AG04449 (cell line): ENCODE data around the gene IGSF3.

Experiments used
- CTCF ChIA-PET: fragments of 350-600 bp; formaldehyde crosslinking; extraction: SDS; loops from one replicate; lab custom pipeline; 2021; ENCODE audit warnings: antibody characterized with exemption; lab: Yijun Ruan, JAX
- POLR2A ChIA-PET: fragments of 400-600, 350-600 bp; formaldehyde crosslinking; extraction: SDS; loops from one replicate; lab custom pipeline; 2020; ENCODE audit warnings: antibody characterized with exemption, inconsistent platforms; lab: Yijun Ruan, JAX
- DNase-seq: peaks from one replicate; pipeline ENCODE4 v3.0.0-alpha.2; 2010; ENCODE audit warnings: low read depth, low spot score
- H3K4me3 ChIP-seq: 2 replicates; pipeline ENCODE4 v1.5.1; 2011; ENCODE audit warnings: low read depth, mild to moderate bottlenecking, control low read depth, low read length
- CTCF ChIP-seq: IDR thresholded peaks from one replicate; pipeline ENCODE4 v1.5.1; 2011; ENCODE audit warnings: mild to moderate bottlenecking, moderate library complexity, low read length, control low read depth, inconsistent platforms; ENCODE audit not compliant: insufficient read depth; ENCODE audit errors: missing control alignments

The IGSF3 gene

DNA sequence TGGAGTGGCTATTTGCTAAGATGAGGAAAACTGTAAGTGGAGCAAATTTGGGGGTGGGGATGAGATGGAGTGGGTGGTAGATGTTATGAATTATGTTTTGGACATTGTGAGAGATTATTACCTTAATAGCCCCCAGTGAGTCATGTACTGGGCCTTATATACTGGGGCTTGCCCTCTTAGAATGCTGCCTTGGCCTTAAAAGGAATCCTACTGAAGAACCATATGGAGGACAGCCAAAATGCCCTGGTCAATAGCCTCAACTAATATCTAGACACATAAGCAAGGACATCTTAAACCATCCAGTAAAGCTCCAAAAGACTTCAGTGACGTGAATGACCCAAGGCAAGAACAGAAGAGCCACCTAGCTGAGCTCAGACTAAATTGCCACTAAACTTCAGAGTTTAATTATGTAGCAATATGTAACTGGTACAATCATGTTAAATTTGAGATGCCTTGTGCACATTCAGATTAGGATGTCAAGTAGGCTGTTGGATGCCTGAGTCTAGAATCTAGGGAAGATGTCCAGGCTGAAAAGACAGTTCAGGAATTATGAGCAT lies 13.9 kb upstream of the IGSF3 start:
- CTCF ChIA-PET: no interaction called here
- POLR2A ChIA-PET: no interaction called here

DNA sequence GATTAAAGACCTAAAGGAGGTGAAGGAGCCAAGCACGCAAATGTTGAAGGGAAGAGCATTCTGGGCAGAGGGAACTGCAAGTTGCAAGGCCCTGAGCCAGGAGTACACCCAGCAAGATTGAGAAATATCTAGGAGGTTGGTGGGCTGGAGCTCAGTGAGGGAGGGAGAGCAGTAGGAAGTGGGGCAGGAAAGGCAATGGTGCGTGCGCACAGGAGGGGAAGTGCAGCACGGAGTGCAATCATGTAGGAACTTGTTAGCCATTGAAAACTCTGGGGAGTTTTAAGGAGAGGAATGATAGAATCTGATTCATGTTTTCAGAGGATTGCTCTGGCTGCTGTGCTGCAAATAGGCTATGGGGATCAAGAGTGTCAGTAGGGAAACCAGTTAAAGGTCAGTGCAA lies 13.2 kb upstream of the IGSF3 start:
- no peak overlapping the region for H3K4me3 ChIP-seq
- TF ChIP-seq CTCF: no peak
- DNase-seq: no peak
- POLR2A ChIA-PET: no interaction called here
- CTCF ChIA-PET: no interaction called here

More for the DNA sequence above, 13.9 kb upstream of the IGSF3 start:
- no peak overlapping the region for H3K4me3 ChIP-seq
- no peak for DNase-seq
- TF ChIP-seq CTCF: no peak

GRCh38 chr1:116679828-116680628 lies 12.5 kb upstream of the IGSF3 start:
- POLR2A ChIA-PET: no interaction called here
- no peak for TF ChIP-seq CTCF
- DNase-seq: no peak
- CTCF ChIA-PET: no interaction called here
- H3K4me3 ChIP-seq: no peak overlapping the region

DNA sequence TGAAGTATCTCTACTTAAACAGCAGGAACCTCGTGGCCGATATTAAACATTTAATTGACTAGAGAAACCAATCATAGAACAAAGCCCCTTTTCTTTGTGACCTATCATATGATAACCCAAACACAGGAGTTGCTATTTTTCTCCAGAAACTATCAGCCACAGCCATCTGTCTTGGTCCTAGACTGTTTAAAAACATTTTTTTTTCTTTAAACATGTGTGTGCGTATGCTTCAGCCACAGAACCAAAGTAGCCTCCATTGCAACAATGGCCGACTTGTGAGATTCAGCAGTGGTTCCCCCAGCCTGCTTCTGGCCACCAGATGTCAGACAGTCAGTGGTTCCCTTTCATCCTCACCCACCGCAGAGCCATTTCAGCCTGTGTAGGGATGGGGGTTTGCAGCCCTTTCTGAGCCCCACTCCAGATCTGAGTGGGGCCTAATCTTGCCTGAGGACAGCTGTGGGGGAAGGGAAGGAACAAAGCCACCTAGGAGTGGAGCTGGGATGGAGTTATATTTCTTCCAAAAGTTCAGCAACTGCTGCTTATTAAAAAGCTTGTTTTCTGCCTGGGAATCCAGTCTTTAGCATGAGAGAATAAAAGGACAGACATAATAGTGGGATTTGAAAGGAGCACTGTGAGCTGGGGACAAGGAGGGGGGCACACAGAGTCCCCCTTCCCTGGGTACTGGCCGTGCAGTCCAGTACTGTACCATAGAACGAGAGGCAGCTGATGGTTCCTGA lies 11.7 kb upstream of the IGSF3 start:
- no peak overlapping the region for H3K4me3 ChIP-seq
- DNase-seq: no peak
- ChIA-PET POLR2A (no interaction called here), CTCF (no interaction called here)
- no peak for TF ChIP-seq CTCF

DNA sequence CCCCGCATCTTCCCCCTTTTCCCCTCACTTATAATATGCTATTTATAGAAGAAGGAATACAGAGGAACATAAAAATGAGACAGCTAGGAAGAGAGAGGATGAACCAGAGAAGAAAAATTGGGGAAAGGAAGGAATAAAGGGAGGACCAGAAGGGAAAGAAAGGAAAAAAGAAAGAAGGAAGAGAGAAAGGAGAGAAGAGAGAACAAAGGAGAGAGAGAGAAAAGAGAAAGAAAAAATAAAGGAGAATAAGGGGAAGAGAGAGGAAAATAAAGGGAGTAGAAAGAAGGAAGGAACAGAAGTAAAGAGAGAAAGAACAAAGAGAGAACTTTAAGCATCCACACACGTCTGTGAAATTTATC lies 11.2 kb upstream of the IGSF3 start:
- TF ChIP-seq CTCF: no peak
- ChIA-PET CTCF (interaction anchor here (1.1 kb wide), 1 partner anchor 11 kb away, joined by 3 read pairs; the partner anchor contains the start of gene IGSF3), POLR2A (no interaction called here)
- no peak for DNase-seq
- H3K4me3 ChIP-seq: no peak overlapping the region
